Endodermal cell (in vitro differentiated cells): ENCODE results near the gene CA9. TPM values are rescaled to one million over a fixed set of nuclear protein-coding genes. Genes with fewer than 3 reads are reported as not detected.

Experiments
- DNase-seq: peaks from one replicate; pipeline ENCODE4 v3.0.0-alpha.2; 2017
- H3K27ac ChIP-seq: 2 replicates; pipeline ENCODE4 v1.5.1; 2013; ENCODE audit warnings: mild to moderate bottlenecking, low read depth, low read length, moderate library complexity
- H3K27me3 ChIP-seq: 2 replicates; pipeline ENCODE4 v1.6.1; 2013; ENCODE audit warnings: mild to moderate bottlenecking, low read length, moderate library complexity; ENCODE audit not compliant: insufficient read depth, control insufficient read depth, poor library complexity, severe bottlenecking
- H3K36me3 ChIP-seq: 2 replicates; pipeline ENCODE4 v1.7.0; 2013; ENCODE audit warnings: mild to moderate bottlenecking, low read length, moderate library complexity; ENCODE audit not compliant: control insufficient read depth, insufficient read depth
- H3K4me1 ChIP-seq: one replicate; pipeline ENCODE4 v1.7.0; 2013; ENCODE audit warnings: low read length; ENCODE audit not compliant: control insufficient read depth, insufficient read depth
- H3K4me3 ChIP-seq: 2 replicates; pipeline ENCODE4 v1.5.1; 2013; ENCODE audit warnings: mild to moderate bottlenecking, low read length, moderate library complexity
- H3K9ac ChIP-seq: 2 replicates; pipeline ENCODE4 v1.6.1; 2013; ENCODE audit warnings: mild to moderate bottlenecking, low read length, moderate library complexity; ENCODE audit not compliant: poor library complexity, severe bottlenecking; ENCODE audit errors: extremely low read depth
- H3K9me3 ChIP-seq: 2 replicates; pipeline ENCODE4 v1.6.1; 2013; ENCODE audit warnings: mild to moderate bottlenecking, low read length, moderate library complexity; ENCODE audit not compliant: control insufficient read depth
- H3K27ac Mint-ChIP-seq: 2 replicates; pipeline ENCODE4 v1.8.0; 2020; ENCODE audit warnings: mixed read lengths
- H3K27me3 Mint-ChIP-seq: 2 replicates; pipeline ENCODE4 v1.8.0; 2021; ENCODE audit warnings: mild to moderate bottlenecking, mixed read lengths; ENCODE audit not compliant: insufficient read depth
- H3K36me3 Mint-ChIP-seq: 2 replicates; pipeline ENCODE4 v1.8.0; 2020; ENCODE audit warnings: low read depth, mixed read lengths
- H3K4me1 Mint-ChIP-seq: 2 replicates; pipeline ENCODE4 v1.8.0; 2020; ENCODE audit warnings: mixed read lengths
- H3K4me3 Mint-ChIP-seq: 2 replicates; pipeline ENCODE4 v1.8.0; 2020; ENCODE audit warnings: mild to moderate bottlenecking, moderate library complexity, mixed read lengths
- H3K9me3 Mint-ChIP-seq: 2 replicates; pipeline ENCODE4 v1.8.0; 2020; ENCODE audit warnings: mild to moderate bottlenecking, mixed read lengths
- CTCF ChIP-seq: fragments of 200-600 bp; sonication (generic); conservative IDR thresholded peaks from 2 replicates; pipeline ENCODE4 v1.5.0; 2021; ENCODE audit warnings: antibody characterized with exemption, mild to moderate bottlenecking
- whole genome bisulfite sequencing, 2 experiments: methylation state at CpG; one replicate each; pipeline versions ENCODE4 v1.1.5 to v1.1.7; 2013; ENCODE audit warnings: missing lambda C conversion rate in 2 of 2, mixed read lengths in 1 of 2; ENCODE audit not compliant: insufficient coverage in 1 of 2, insufficient read length in 1 of 2; 5-methylcytosine and 5-hydroxymethylcytosine counted together
- total RNA-seq, 2 donors: library from RNA; stranded (reverse); fragmentation: NEBNext Ultra II Directional in 1 of 2; extraction: Animal tissue kit (Norgen Biotek cat#: 25700) in 1 of 2; gene quantifications; 2 replicates in 1 of 2; 3 replicates in 1 of 2; pipeline ENCODE4 v1.2.1, GENCODE V29; 2021

CA9 gene
- total RNA-seq, 2 donors from 2014 or later: 1.8 to 3.6 TPM

GRCh38 chr9:35725362-35725761 lies 51.6 kb downstream of the CA9 start:
- Histone ChIP-seq H3K9ac (no peak overlapping the region), H3K9me3 (no peaks in the 10 kb centered on the region), H3K4me3 (no peak overlapping the region), H3K4me1 (peaks cover 13% of the 10 kb centered on the region), H3K27me3 (no peaks in the 10 kb centered on the region), H3K36me3 (peaks cover 58% of the 10 kb centered on the region), H3K27ac (no peak overlapping the region)
- peak; percentile 34 for TF ChIP-seq CTCF
- WGBS, 2 experiments: 96 to 99% methylated on average over 10 to 11 of the region's 11 CpGs
- peaks cover 49% of the 10 kb centered on the region for H3K36me3 Mint-ChIP-seq
- H3K4me1 Mint-ChIP-seq: peaks cover 6% of the 10 kb centered on the region
- DNase-seq: no peak
- no peak overlapping the region for H3K27ac Mint-ChIP-seq
- H3K9me3 Mint-ChIP-seq: no peaks in the 10 kb centered on the region
- H3K27me3 Mint-ChIP-seq: no peaks in the 10 kb centered on the region
- H3K4me3 Mint-ChIP-seq: no peak overlapping the region

GRCh38 chr9:35726931-35727330 lies 53.2 kb downstream of the CA9 start:
- peak overlapping the region; percentile 60 for H3K9ac ChIP-seq
- TF ChIP-seq CTCF: no peak
- H3K27ac ChIP-seq: no peak overlapping the region
- no peak overlapping the region for H3K27ac Mint-ChIP-seq
- peaks cover 37% of the 10 kb centered on the region for H3K36me3 Mint-ChIP-seq
- H3K9me3 ChIP-seq: no peaks in the 10 kb centered on the region
- no peaks in the 10 kb centered on the region for H3K27me3 Mint-ChIP-seq
- H3K36me3 ChIP-seq: peaks cover 42% of the 10 kb centered on the region
- DNase-seq: no peak
- 67 to 82% methylated on average over 1 to 3 of the region's 3 CpGs for WGBS, 2 experiments
- peaks cover 13% of the 10 kb centered on the region for H3K4me1 Mint-ChIP-seq
- peak overlapping the region; percentile 97 for H3K4me3 ChIP-seq
- no peak overlapping the region for H3K4me3 Mint-ChIP-seq
- no peaks in the 10 kb centered on the region for H3K9me3 Mint-ChIP-seq
- H3K27me3 ChIP-seq: no peaks in the 10 kb centered on the region
- peaks cover 13% of the 10 kb centered on the region for H3K4me1 ChIP-seq

- no peak for DNase-seq
- TF ChIP-seq CTCF: no peak
- peaks cover 31% of the 10 kb centered on the region for H3K36me3 Mint-ChIP-seq
- no peak overlapping the region for H3K27ac Mint-ChIP-seq
- peaks cover 13% of the 10 kb centered on the region for H3K4me1 ChIP-seq
- peak overlapping the region; percentile 86 for H3K27ac ChIP-seq
- H3K4me3 Mint-ChIP-seq: no peak overlapping the region
- no peaks in the 10 kb centered on the region for H3K27me3 ChIP-seq
- peak overlapping the region; percentile 97 for H3K4me3 ChIP-seq
- H3K36me3 ChIP-seq: peaks cover 35% of the 10 kb centered on the region
- H3K4me1 Mint-ChIP-seq: peaks cover 13% of the 10 kb centered on the region
- H3K27me3 Mint-ChIP-seq: no peaks in the 10 kb centered on the region
- 35 to 62% methylated on average over 4 to 5 of the region's 5 CpGs for WGBS, 2 experiments
- H3K9ac ChIP-seq: peak overlapping the region; percentile 60
- no peaks in the 10 kb centered on the region for H3K9me3 ChIP-seq
- no peaks in the 10 kb centered on the region for H3K9me3 Mint-ChIP-seq
Observed at GRCh38 chr9:35727676-35728040, 53.9 kb downstream of the CA9 start.
